Astrocyte of the hippocampus (primary cell): ENCODE measurements around the gene GPR63.

Source experiments
- DNase-seq: peaks from one replicate; pipeline ENCODE4 v3.0.0; 2011; ENCODE audit warnings: low read depth, low spot score

Gene GPR63

DNA sequence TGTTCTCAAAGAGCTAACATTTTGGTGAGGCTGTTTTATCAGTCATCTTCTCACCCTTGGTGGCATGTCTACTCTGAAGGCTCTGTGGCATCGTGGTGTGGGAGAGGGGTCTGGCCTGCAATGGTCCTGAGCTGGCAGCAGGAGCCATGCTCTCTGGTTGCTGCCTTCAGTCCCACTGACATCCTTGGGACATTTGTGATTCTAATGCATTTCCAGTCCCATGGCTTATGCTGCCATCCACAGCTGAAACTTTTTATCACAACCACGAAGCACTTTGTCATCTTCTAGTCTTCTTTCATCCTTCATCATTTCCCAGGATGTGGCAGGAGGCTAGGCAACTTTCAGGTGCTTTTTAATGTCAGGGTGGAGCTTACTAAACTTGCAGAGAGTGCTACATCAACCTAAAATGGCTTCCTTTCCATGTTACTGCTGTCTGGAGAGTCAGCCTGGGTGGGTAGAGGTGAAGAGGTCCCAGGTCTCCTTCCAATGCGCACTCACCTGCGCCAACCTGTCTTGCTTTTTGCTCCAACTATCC lies 77.1 kb downstream of the GPR63 start:
- DNase-seq: no peak

DNA sequence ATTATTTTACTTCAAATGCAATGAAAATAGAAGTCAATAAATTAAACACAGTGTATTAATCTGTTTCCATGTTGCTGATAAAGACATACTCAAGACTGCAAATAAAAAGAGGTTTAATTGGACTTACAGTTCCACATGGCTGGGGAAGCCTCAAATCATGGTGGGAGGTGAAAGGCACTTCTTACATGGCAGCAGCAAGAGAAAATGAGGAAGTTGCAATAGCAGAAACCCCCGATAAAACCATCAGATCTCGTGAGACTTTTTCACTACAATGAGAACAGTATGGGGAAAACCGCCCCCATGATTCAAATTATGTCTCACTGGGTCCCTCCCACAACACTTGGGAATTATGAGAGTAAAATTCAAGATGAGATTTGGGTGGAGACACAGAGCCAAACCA lies 82.2 kb downstream of the GPR63 start:
- no peak for DNase-seq

DNA sequence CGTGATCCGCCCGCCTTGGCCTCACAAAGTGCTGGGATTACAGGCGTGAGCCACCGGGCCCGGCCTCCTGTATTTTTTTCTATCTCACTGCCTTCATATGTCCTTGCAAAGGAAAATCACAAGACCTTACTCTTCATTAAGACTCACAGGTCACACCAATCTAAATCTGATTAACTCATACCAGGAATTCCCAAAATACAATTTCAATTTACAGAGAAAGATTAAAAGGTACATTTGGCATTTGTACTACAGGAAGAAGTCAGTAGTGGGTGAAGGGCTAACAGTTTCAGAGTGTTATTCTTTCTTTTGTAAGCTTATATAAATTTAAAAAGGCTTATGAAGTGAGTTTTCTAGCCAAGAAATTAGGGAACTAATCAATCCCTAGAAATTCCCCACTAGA lies 87.4 kb downstream of the GPR63 start:
- DNase-seq: no peak
